Heart left ventricle (tissue), 16 donors: ENCODE measurements around the gene TPTE2. TPM values are rescaled to one million over a fixed set of nuclear protein-coding genes. Genes with fewer than 3 reads are reported as not detected.

Source experiments
- ATAC-seq, 4 donors: fragments of 200-7000 bp; cut with Tn5 transposase; one replicate each; pipeline ENCODE4 v1.9.1; 2020 to 2022; ENCODE audit warnings: moderate library complexity in 4 of 4, mild to moderate bottlenecking in 3 of 4, moderate number of reproducible peaks in 1 of 4
- DNase-seq, 5 donors: peaks; one replicate each; pipeline ENCODE4 v3.0.0-alpha.2; 2020
- H3K27ac ChIP-seq, 12 donors: fragments of 200-600 bp; sonication (generic) in 4 of 12; one replicate each; pipeline versions ENCODE4 v1.5.0 to v1.8.0; 2016 to 2022; ENCODE audit warnings: mild to moderate bottlenecking in 2 of 12
- H3K27me3 ChIP-seq, 9 donors: fragments of 200-600 bp; sonication (generic) in 2 of 9; one replicate each; pipeline versions ENCODE4 v1.5.1 to v1.8.0; 2016 to 2022; ENCODE audit warnings: mild to moderate bottlenecking in 3 of 9
- H3K36me3 ChIP-seq, 9 donors: fragments of 200-600 bp; sonication (generic) in 2 of 9; one replicate each; pipeline versions ENCODE4 v1.5.0 to v1.8.0; 2018 to 2022; ENCODE audit warnings: mild to moderate bottlenecking in 2 of 9
- H3K4me1 ChIP-seq, 12 donors: fragments of 200-600 bp; sonication (generic) in 4 of 12; one replicate each; pipeline versions ENCODE4 v1.5.0 to v1.8.0; 2016 to 2022; ENCODE audit warnings: mild to moderate bottlenecking in 3 of 12
- H3K4me3 ChIP-seq, 12 donors: fragments of 200-600 bp; sonication (generic) in 4 of 12; one replicate each; pipeline versions ENCODE4 v1.5.0 to v1.8.0; 2017 to 2022; ENCODE audit warnings: mild to moderate bottlenecking in 9 of 12, moderate library complexity in 4 of 12
- H3K9me3 ChIP-seq, 12 donors: fragments of 200-600 bp; sonication (generic) in 4 of 12; one replicate each; pipeline versions ENCODE4 v1.5.0 to v1.8.0; 2016 to 2022; ENCODE audit warnings: mild to moderate bottlenecking in 1 of 12
- CTCF ChIP-seq, 12 donors: fragments of 200-600 bp; sonication (generic) in 4 of 12; IDR thresholded peaks; one replicate each; pipeline versions ENCODE4 v1.5.0 to v1.8.0; 2018 to 2022; ENCODE audit warnings: antibody characterized with exemption in 12 of 12, mild to moderate bottlenecking in 5 of 12
- POLR2A ChIP-seq, 2 donors: fragments of 450-650 bp; IDR thresholded peaks; one replicate each; pipeline ENCODE4 v1.6.1; 2017; ENCODE audit warnings: antibody characterized with exemption in 2 of 2, mild to moderate bottlenecking in 2 of 2, moderate library complexity in 2 of 2
- WGBS, 4 donors: extraction: QIAGEN DNeasy Blood & Tissue Kit in 2 of 4; methylation state at CpG; one replicate each; pipeline versions ENCODE4 v1.1.5 to v1.1.7; 2013 to 2018; 5-methylcytosine and 5-hydroxymethylcytosine counted together
- intact Hi-C, 10 donors: fragments of 100-400 bp; cut with DNase I; formaldehyde crosslinking; loops; one replicate each; pipeline versions ENCODE4 v1.11.1 to v1.14.2; 2022
- polyA plus RNA-seq, 2 donors: library from polyadenylated mRNA; stranded (reverse); fragments of 200-250 nt; gene quantifications; one replicate each; pipeline ENCODE4 v1.2.3, GENCODE V29; 2013
- total RNA-seq, 9 donors: library from RNA; depleted of rRNA in 2 of 9; stranded (reverse); fragments of >200 nt in 2 of 9; fragmentation: NEBNext Ultra II Directional in 3 of 9; extraction: Animal tissue kit (Norgen Biotek cat#: 25700) in 3 of 9; gene quantifications; one replicate each; pipeline versions ENCODE4 v1.1.0 to v1.2.4, GENCODE V29; 2016 to 2023
- donor health status: ischemic (EF 13 %, LVEDD 7.1; RV severe dilation, severe dysfunction).
- donor health status: healthy with polysubstance abuse.
- donor health status: DM: no; HTN: yes; CAD: no.
- donor health status: DM: no; HTN: no; CAD: no.
- donor health status: ischemic (EF 25% LVEDD 6.9; RV normal size, moderate dysfunction).
- donor health status: ischemic (EF 25% LVEDD 5.7; RV mildly dilated, moderate dysfunction).
- donor health status: healthy.
- donor health status: DM: yes; HTN: yes; CAD: no.
- donor health status: ischemic (EF 35%, LVEDD 5.7; RV mildly dilated, moderate dysfunction).
- donor health status: nonischemic (EF 11% LVEDD 7.7; RV severe dilation, severe dysfunction).
- donor health status: DM: yes; HTN: yes; CAD: no.
- donor health status: PGD.
- donor health status: ischemic (EF 29% LVEDD 5.4; RV normal size, mild dysfunction).
- donor health status: nonischemic (EF 23%, LVEDD 6.1; RV moderate dilation, normal function).

The TPTE2 gene
- total and polyA plus RNA-seq, 11 donors: not detected

GRCh38 chr13:19597523-19597922, 36.2 kb upstream of the TPTE2 start:
- WGBS, 4 donors: 75 to 87% (median 82%) methylated on average over 5 of the region's 5 CpGs
- peaks cover 0 to 25% (median 9%) of the 10 kb centered on the region in 9 donors for H3K27me3 ChIP-seq
- H3K36me3 ChIP-seq: no peaks in the 10 kb centered on the region

DNA sequence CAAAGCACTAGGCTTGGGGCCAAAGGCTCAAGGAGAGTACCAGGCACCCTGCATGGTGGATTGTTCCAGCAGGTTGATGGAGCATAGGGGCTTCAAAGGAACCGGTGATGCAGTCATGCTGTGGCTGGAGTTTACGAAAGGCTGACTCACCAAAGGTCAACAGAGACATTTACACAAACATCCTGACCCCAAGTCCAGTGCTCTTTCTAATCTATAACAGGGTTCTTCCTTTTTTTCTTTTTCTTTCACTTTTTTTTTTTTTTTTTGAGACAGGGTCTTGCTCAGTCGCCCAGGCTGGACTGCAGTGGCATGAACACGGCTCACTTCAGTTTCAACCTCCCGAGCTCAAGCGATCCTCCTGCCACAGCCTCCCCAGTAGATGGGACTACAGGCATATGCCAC, 35.6 kb upstream of the TPTE2 start:
- TF ChIP-seq CTCF (IDR thresholded peaks at IDR 0.05) (no peak), POLR2A (IDR thresholded peaks at IDR 0.05) (no peak)
- intact Hi-C loops: no loop called here

More at GRCh38 chr13:19597523-19597922, 36.2 kb upstream of the TPTE2 start:
- intact Hi-C loops: no loop called here
- TF ChIP-seq POLR2A (IDR thresholded peaks at IDR 0.05): no peak
- TF ChIP-seq CTCF (IDR thresholded peaks at IDR 0.05): no peak
- Histone ChIP-seq H3K9me3 (no peaks in the 10 kb centered on the region), H3K4me1 (peaks cover 0 to 11% (median 4%) of the 10 kb centered on the region in 12 donors), H3K4me3 (no peak overlapping the region), H3K27ac (no peak overlapping the region)
- no peak for ATAC-seq
- no peak for DNase-seq

GRCh38 chr13:19596086-19596485, 34.8 kb upstream of the TPTE2 start:
- H3K9me3 ChIP-seq: no peaks in the 10 kb centered on the region
- no peak for ATAC-seq
- peaks cover 0 to 12% (median 0%) of the 10 kb centered on the region in 9 donors for H3K27me3 ChIP-seq
- H3K4me1 ChIP-seq: no peaks in the 10 kb centered on the region
- no peak overlapping the region for H3K4me3 ChIP-seq
- H3K36me3 ChIP-seq: no peaks in the 10 kb centered on the region
- DNase-seq: no peak
- no peak for TF ChIP-seq POLR2A (IDR thresholded peaks at IDR 0.05)
- no peak for TF ChIP-seq CTCF (IDR thresholded peaks at IDR 0.05)
- intact Hi-C loops: no loop called here
- H3K27ac ChIP-seq: no peak overlapping the region
- WGBS, 4 donors: 93 to 96% (median 95%) methylated on average over 3 of the region's 3 CpGs

More for the DNA sequence above, 35.6 kb upstream of the TPTE2 start:
- Histone ChIP-seq H3K9me3 (no peaks in the 10 kb centered on the region), H3K27me3 (peaks cover 0 to 20% (median 6%) of the 10 kb centered on the region in 9 donors), H3K36me3 (no peaks in the 10 kb centered on the region), H3K27ac (no peak overlapping the region), H3K4me1 (peaks cover 0 to 5% (median 0%) of the 10 kb centered on the region in 12 donors), H3K4me3 (no peak overlapping the region)
- ATAC-seq: no peak
- DNase-seq: no peak
- 80 to 86% (median 86%) methylated on average over 6 of the region's 6 CpGs for WGBS, 4 donors

DNA sequence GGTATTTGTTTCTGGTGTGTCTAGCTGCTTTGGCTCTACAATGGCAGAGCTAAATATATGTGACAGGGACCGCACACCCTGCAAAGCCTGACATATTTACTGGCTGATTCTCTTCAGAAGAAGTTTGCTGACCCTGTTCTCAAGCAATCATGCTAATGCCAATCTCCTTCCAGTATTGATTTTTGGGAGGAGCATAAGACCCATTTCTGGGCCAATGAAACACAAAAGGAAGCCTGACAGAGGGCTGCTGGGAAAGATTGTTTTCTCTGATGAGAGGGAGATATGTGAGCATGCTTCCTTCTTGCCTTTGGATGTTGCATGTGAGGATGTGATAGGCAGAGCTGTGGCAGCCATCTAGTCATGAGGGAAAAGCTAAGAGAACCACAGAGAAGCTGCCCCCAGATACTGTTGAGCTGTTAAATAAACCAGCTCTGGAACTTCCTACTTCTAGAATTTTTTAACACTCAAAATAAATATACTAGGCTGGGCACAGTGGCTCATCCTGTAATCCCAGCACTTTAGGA, 31.4 kb upstream of the TPTE2 start:
- Histone ChIP-seq H3K27me3 (no peaks in the 10 kb centered on the region), H3K4me1 (no peaks in the 10 kb centered on the region), H3K9me3 (no peaks in the 10 kb centered on the region), H3K27ac (no peak overlapping the region), H3K36me3 (no peaks in the 10 kb centered on the region), H3K4me3 (no peak overlapping the region)
- ATAC-seq: no peak
- 87 to 100% (median 93%) methylated on average over 1 of the region's 1 CpG for WGBS, 4 donors
- intact Hi-C loops: no loop called here
- DNase-seq: no peak
- TF ChIP-seq CTCF (IDR thresholded peaks at IDR 0.05) (no peak), POLR2A (IDR thresholded peaks at IDR 0.05) (no peak)
